HepG2 (cell line): ENCODE measurements around the gene SOX9. TPM values are rescaled to one million over a fixed set of nuclear protein-coding genes. Genes with fewer than 3 reads are reported as not detected.
A peak's percentile ranks its signal among the peaks of the same experiment; 100 is the strongest.

Source experiments
- ARNT2 ChIP-seq: sonication (generic); formaldehyde crosslinking; IDR thresholded peaks from 2 replicates; pipeline ENCODE4 v1.8.0; 2022; ENCODE audit warnings: mild to moderate bottlenecking, low read depth, missing genetic modification reagents, moderate library complexity
- BRD4 ChIP-seq: sonication (generic); formaldehyde crosslinking; IDR thresholded peaks from 2 replicates; pipeline ENCODE4 v1.4.0; 2020; ENCODE audit warnings: missing genetic modification reagents
- CBFB ChIP-seq: sonication (generic); formaldehyde crosslinking; IDR thresholded peaks from 2 replicates; pipeline ENCODE4 v1.4.0; 2020; ENCODE audit warnings: missing genetic modification reagents
- CHD4 ChIP-seq: fragments of 200-600 bp; sonication (generic); IDR thresholded peaks from 2 replicates; pipeline ENCODE4 v1.7.0; 2017; ENCODE audit warnings: mild to moderate bottlenecking, low read length, borderline replicate concordance
- ETV6 ChIP-seq: sonication (generic); formaldehyde crosslinking; conservative IDR thresholded peaks from 2 replicates; pipeline ENCODE4 v1.4.0; 2020; ENCODE audit warnings: missing genetic modification reagents
- GPN1 ChIP-seq: sonication (generic); formaldehyde crosslinking; IDR thresholded peaks from 2 replicates; pipeline ENCODE4 v1.5.1; 2020; ENCODE audit warnings: missing genetic modification reagents, borderline replicate concordance
- HES4 ChIP-seq: sonication (generic); formaldehyde crosslinking; IDR thresholded peaks from 2 replicates; pipeline ENCODE4 v1.9.0; 2021; ENCODE audit warnings: mild to moderate bottlenecking, missing genetic modification reagents, borderline replicate concordance
- HNF4G ChIP-seq, 2 experiments: sonication (generic) in 1 of 2; formaldehyde crosslinking in 1 of 2; IDR thresholded peaks; 2 replicates each; pipeline versions ENCODE4 v1.4.0 to v1.6.1; 2011 to 2020; ENCODE audit warnings: borderline replicate concordance in 2 of 2, low read depth in 2 of 2, mild to moderate bottlenecking in 2 of 2, low read length in 1 of 2, missing genetic modification reagents in 1 of 2, moderate library complexity in 1 of 2
- HNRNPK ChIP-seq: fragments of 200-400 bp; formaldehyde crosslinking; IDR thresholded peaks from 2 replicates; pipeline ENCODE4 v1.6.1; 2018; ENCODE audit warnings: low read length, low read depth, moderate library complexity, mild to moderate bottlenecking; ENCODE audit not compliant: poor library complexity, severe bottlenecking
- KAT8 ChIP-seq: IDR thresholded peaks from 2 replicates; pipeline ENCODE4 v1.6.1; 2016; ENCODE audit warnings: missing genetic modification reagents, missing compliant biosample characterization
- MBNL3 ChIP-seq: fragments of 250-450 bp; sonication (Bioruptor Pico); conservative IDR thresholded peaks from 2 replicates; pipeline ENCODE4 v1.8.0; 2022; ENCODE audit warnings: mild to moderate bottlenecking, inconsistent platforms
- MEIS2 ChIP-seq: sonication (generic); formaldehyde crosslinking; IDR thresholded peaks from 2 replicates; pipeline ENCODE4 v1.9.0; 2021; ENCODE audit warnings: mild to moderate bottlenecking, missing genetic modification reagents
- NFIC ChIP-seq: IDR thresholded peaks from 2 replicates; pipeline ENCODE4 v1.6.1; 2012; ENCODE audit warnings: mild to moderate bottlenecking, low read length, inconsistent platforms
- POLR2G ChIP-seq: fragments of 200-400 bp; formaldehyde crosslinking; IDR thresholded peaks from 2 replicates; pipeline ENCODE4 v1.6.1; 2018; ENCODE audit warnings: mild to moderate bottlenecking, low read depth, low read length, moderate library complexity
- SIX4 ChIP-seq: sonication (generic); formaldehyde crosslinking; IDR thresholded peaks from 2 replicates; pipeline ENCODE4 v1.4.0; 2020; ENCODE audit warnings: missing genetic modification reagents
- TARDBP ChIP-seq: sonication (generic); formaldehyde crosslinking; IDR thresholded peaks from 2 replicates; pipeline ENCODE4 v1.8.0; 2022; ENCODE audit warnings: mild to moderate bottlenecking, missing genetic modification reagents
- ZNF766 ChIP-seq: sonication (generic); formaldehyde crosslinking; IDR thresholded peaks from 2 replicates; pipeline ENCODE4 v1.5.0; 2020; ENCODE audit warnings: missing genetic modification reagents, borderline replicate concordance
- ZNF782 ChIP-seq: sonication (generic); formaldehyde crosslinking; IDR thresholded peaks from 2 replicates; pipeline ENCODE4 v1.4.0; 2020; ENCODE audit warnings: missing genetic modification reagents, mild to moderate bottlenecking, borderline replicate concordance
- polyA plus RNA-seq, 8 experiments: library from polyadenylated mRNA; depleted of rRNA in 3 of 8; stranded (reverse) in 7 of 8; unstranded in 1 of 8; fragments of >200 nt; fragmentation: Illumina TruSeq in 4 of 8; extraction: Trizol in 4 of 8; gene quantifications; 2 replicates each; pipeline versions ENCODE4 v1.2.1 to v1.2.3, GENCODE V29; 2011 to 2016; ENCODE audit warnings: low read depth in 4 of 8, missing spikeins in 1 of 8, mixed read lengths in 1 of 8; ENCODE audit not compliant: insufficient read depth in 1 of 8
- total RNA-seq, 5 experiments: library from RNA; depleted of rRNA; stranded (reverse); fragments of >200 nt; fragmentation: Illumina TruSeq; extraction: Trizol; gene quantifications; 2 replicates each; pipeline ENCODE4 v1.2.3, GENCODE V29; 2016; ENCODE audit warnings: low read depth in 1 of 5
- TF ChIP-seq, protein P1 (sequence below): sonication (generic); formaldehyde crosslinking; IDR thresholded peaks from 2 replicates; pipeline ENCODE4 v1.4.0; 2020; ENCODE audit warnings: missing genetic modification reagents, mild to moderate bottlenecking, borderline replicate concordance
- TF ChIP-seq, protein P2 (sequence below): sonication (generic); formaldehyde crosslinking; IDR thresholded peaks from 2 replicates; pipeline ENCODE4 v1.4.0; 2020; ENCODE audit warnings: missing genetic modification reagents
- TF ChIP-seq, protein P3 (sequence below): sonication (generic); formaldehyde crosslinking; IDR thresholded peaks from 2 replicates; pipeline ENCODE4 v1.4.0; 2020; ENCODE audit warnings: missing genetic modification reagents; ENCODE audit errors: not compliant biosample characterization
- TF ChIP-seq, protein P4 (sequence below): sonication (generic); formaldehyde crosslinking; IDR thresholded peaks from 2 replicates; pipeline ENCODE4 v1.5.0; 2020; ENCODE audit warnings: missing genetic modification reagents
- TF ChIP-seq, protein P5 (sequence below): sonication (generic); formaldehyde crosslinking; IDR thresholded peaks from 2 replicates; pipeline ENCODE4 v1.4.0; 2020; ENCODE audit warnings: missing genetic modification reagents

SOX9 gene
- total and polyA plus RNA-seq, 2 of the 13 experiments (the other 11 are each of a cell fraction or from before 2014, with no cell fraction given): 16.1 to 27.6 TPM

DNA sequence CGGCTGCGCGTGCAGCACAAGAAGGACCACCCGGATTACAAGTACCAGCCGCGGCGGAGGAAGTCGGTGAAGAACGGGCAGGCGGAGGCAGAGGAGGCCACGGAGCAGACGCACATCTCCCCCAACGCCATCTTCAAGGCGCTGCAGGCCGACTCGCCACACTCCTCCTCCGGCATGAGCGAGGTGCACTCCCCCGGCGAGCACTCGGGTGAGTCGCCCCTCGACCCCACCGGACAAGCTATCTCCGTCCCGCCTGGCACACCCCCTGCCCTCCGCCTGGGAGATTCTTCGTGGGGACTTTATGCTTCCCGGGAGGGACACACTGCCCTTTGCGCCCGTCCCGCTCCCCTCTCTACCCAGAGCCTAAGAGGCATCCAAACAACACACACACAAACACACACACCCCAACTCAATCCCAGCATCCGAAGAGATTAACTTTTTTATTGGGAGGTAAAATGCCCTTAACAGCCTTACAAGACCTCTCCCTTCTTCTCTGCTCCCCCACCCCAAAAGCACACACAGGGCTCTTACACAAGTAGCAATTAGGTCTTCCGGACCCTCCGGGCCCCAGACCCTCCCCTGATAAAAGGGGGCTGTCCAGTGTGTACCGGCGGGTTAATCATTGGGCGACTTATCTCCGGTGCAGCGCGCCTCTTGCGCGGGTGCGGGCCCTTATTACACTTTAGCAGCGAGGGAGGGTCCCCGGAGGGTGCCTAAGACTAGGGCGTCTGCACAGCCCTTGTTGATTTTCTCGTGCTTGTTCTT lies 2.1 kb downstream of the SOX9 start (continued):
- TF ChIP-seq NFIC: peak; percentile 39; the same call in 1 of the 2 replicates
- TF ChIP-seq BRD4 (CRISPR knock-in tag): peak; percentile 16; the same call in 1 of the 2 replicates
- TF ChIP-seq, protein P1, sequence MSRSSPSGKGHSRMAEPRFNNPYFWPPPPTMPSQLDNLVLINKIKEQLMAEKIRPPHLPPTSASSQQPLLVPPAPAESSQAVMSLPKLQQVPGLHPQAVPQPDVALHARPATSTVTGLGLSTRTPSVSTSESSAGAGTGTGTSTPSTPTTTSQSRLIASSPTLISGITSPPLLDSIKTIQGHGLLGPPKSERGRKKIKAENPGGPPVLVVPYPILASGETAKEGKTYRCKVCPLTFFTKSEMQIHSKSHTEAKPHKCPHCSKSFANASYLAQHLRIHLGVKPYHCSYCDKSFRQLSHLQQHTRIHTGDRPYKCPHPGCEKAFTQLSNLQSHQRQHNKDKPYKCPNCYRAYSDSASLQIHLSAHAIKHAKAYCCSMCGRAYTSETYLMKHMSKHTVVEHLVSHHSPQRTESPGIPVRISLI (CRISPR knock-in tag): no peak; the same call in 1 of the 2 replicates
- TF ChIP-seq, protein P2, sequence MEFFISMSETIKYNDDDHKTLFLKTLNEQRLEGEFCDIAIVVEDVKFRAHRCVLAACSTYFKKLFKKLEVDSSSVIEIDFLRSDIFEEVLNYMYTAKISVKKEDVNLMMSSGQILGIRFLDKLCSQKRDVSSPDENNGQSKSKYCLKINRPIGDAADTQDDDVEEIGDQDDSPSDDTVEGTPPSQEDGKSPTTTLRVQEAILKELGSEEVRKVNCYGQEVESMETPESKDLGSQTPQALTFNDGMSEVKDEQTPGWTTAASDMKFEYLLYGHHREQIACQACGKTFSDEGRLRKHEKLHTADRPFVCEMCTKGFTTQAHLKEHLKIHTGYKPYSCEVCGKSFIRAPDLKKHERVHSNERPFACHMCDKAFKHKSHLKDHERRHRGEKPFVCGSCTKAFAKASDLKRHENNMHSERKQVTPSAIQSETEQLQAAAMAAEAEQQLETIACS: no peak; the same call in 1 of the 2 replicates
- TF ChIP-seq, protein P3, sequence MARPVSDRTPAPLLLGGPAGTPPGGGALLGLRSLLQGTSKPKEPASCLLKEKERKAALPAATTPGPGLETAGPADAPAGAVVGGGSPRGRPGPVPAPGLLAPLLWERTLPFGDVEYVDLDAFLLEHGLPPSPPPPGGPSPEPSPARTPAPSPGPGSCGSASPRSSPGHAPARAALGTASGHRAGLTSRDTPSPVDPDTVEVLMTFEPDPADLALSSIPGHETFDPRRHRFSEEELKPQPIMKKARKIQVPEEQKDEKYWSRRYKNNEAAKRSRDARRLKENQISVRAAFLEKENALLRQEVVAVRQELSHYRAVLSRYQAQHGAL: no peak
- TF ChIP-seq HNRNPK: peak; percentile 1
- peak; percentile 87 for TF ChIP-seq POLR2G
- TF ChIP-seq, protein P4, sequence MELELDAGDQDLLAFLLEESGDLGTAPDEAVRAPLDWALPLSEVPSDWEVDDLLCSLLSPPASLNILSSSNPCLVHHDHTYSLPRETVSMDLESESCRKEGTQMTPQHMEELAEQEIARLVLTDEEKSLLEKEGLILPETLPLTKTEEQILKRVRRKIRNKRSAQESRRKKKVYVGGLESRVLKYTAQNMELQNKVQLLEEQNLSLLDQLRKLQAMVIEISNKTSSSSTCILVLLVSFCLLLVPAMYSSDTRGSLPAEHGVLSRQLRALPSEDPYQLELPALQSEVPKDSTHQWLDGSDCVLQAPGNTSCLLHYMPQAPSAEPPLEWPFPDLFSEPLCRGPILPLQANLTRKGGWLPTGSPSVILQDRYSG (CRISPR knock-in tag): no peak
- TF ChIP-seq KAT8 (CRISPR knock-in tag): peak; percentile 71
- 0 out of 2 replicates have a peak, but pooled peaks have one; percentile 39 for TF ChIP-seq ZNF782 (CRISPR knock-in tag)
- peak; percentile 15; the same call in 1 of the 2 replicates for TF ChIP-seq HES4 (CRISPR knock-in tag)
- TF ChIP-seq, protein P5, sequence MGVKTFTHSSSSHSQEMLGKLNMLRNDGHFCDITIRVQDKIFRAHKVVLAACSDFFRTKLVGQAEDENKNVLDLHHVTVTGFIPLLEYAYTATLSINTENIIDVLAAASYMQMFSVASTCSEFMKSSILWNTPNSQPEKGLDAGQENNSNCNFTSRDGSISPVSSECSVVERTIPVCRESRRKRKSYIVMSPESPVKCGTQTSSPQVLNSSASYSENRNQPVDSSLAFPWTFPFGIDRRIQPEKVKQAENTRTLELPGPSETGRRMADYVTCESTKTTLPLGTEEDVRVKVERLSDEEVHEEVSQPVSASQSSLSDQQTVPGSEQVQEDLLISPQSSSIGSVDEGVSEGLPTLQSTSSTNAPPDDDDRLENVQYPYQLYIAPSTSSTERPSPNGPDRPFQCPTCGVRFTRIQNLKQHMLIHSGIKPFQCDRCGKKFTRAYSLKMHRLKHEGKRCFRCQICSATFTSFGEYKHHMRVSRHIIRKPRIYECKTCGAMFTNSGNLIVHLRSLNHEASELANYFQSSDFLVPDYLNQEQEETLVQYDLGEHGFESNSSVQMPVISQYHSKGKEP (CRISPR knock-in tag): no peak
- peak; percentile 30; the same call in 1 of the 2 replicates for TF ChIP-seq ZNF766 (CRISPR knock-in tag)
- no peak for TF ChIP-seq HNF4G (IDR thresholded peaks at IDR 0.05; ENCODE audit: borderline replicate concordance, low read depth, low read length)
- peak; percentile 51; the same call in 1 of the 2 replicates for TF ChIP-seq HNF4G (CRISPR knock-in tag; IDR thresholded peaks at IDR 0.05; ENCODE audit: borderline replicate concordance, low read depth)
- TF ChIP-seq GPN1 (CRISPR knock-in tag): no peak
- peak; percentile 80 for TF ChIP-seq MEIS2 (CRISPR knock-in tag)
- TF ChIP-seq ETV6 (CRISPR knock-in tag): 0 out of 2 replicates have a peak, but pooled peaks have one; percentile 22
- TF ChIP-seq MBNL3 (CRISPR knock-in tag): no peak
- TF ChIP-seq ARNT2 (CRISPR knock-in tag): peak; percentile 19; the same call in 1 of the 2 replicates
- peak; percentile 47 for TF ChIP-seq TARDBP (CRISPR knock-in tag)
- TF ChIP-seq CBFB (CRISPR knock-in tag): peak; percentile 24; the same call in 1 of the 2 replicates
- TF ChIP-seq CHD4: peak; percentile 58; the same call in 1 of the 2 replicates
- no peak for TF ChIP-seq SIX4 (CRISPR knock-in tag)
